ENCODE results near the gene RAB6B.

Gene RAB6B

GRCh38 chr3:133859381-133860234 is 36.1 kb downstream of the RAB6B start:
- FAIRE-seq (no peak), DNase-seq (ENCODE audit: low spot score) (no peak)

GRCh38 chr3:133857767-133858166 is 37.9 kb downstream of the RAB6B start:
- DNase-seq (ENCODE audit: low spot score) (no peak), FAIRE-seq (no peak)

GRCh38 chr3:133856316-133856715 is 39.4 kb downstream of the RAB6B start:
- FAIRE-seq (no peak), DNase-seq (ENCODE audit: low spot score) (no peak)

- DNase-seq (ENCODE audit: low spot score) (no peak), FAIRE-seq (no peak)
Measured at GRCh38 chr3:133855772-133856171, 39.9 kb downstream of the RAB6B start.

- DNase-seq (ENCODE audit: low spot score), result no peak
- FAIRE-seq, result no peak
Measured at GRCh38 chr3:133855002-133855370, 40.7 kb downstream of the RAB6B start.

GRCh38 chr3:133854264-133855001 is 41.2 kb downstream of the RAB6B start:
- DNase-seq (ENCODE audit: low spot score), result no peak
- FAIRE-seq, result no peak

- DNase-seq (ENCODE audit: low spot score) (no peak), FAIRE-seq (no peak)
Measured at GRCh38 chr3:133853925-133854227, 41.8 kb downstream of the RAB6B start.

GRCh38 chr3:133853063-133853924 is 42.4 kb downstream of the RAB6B start:
- FAIRE-seq, result no peak
- DNase-seq (ENCODE audit: low spot score), result no peak

- no peak for FAIRE-seq
Measured at GRCh38 chr3:133851931-133852330, 43.8 kb downstream of the RAB6B start.

GRCh38 chr3:133851266-133851906 is 44.3 kb downstream of the RAB6B start:
- no peak for FAIRE-seq
- DNase-seq (ENCODE audit: low spot score), result no peak

More at GRCh38 chr3:133851931-133852330, 43.8 kb downstream of the RAB6B start:
- no peak for DNase-seq (ENCODE audit: low spot score)

- DNase-seq (ENCODE audit: low spot score) (no peak), FAIRE-seq (no peak)
Measured at GRCh38 chr3:133850034-133850433, 45.6 kb downstream of the RAB6B start.

GRCh38 chr3:133849346-133849745 is 46.3 kb downstream of the RAB6B start:
- FAIRE-seq, result no peak
- DNase-seq (ENCODE audit: low spot score), result no peak

GRCh38 chr3:133845127-133845526 is 50.6 kb downstream of the RAB6B start:
- DNase-seq (ENCODE audit: low spot score), result no peak
- no peak for FAIRE-seq

- FAIRE-seq, result no peak
Measured at GRCh38 chr3:133843634-133844033, 52.0 kb downstream of the RAB6B start.

GRCh38 chr3:133842158-133842557 is 53.5 kb downstream of the RAB6B start:
- FAIRE-seq (no peak), DNase-seq (ENCODE audit: low spot score) (no peak)

More at GRCh38 chr3:133843634-133844033, 52.0 kb downstream of the RAB6B start:
- DNase-seq (ENCODE audit: low spot score), result peak; percentile 35

GRCh38 chr3:133841196-133841595 is 54.5 kb downstream of the RAB6B start:
- DNase-seq (ENCODE audit: low spot score) (no peak), FAIRE-seq (no peak)

GRCh38 chr3:133840767-133841166 is 54.9 kb downstream of the RAB6B start:
- no peak for FAIRE-seq

GRCh38 chr3:133840055-133840737 is 55.5 kb downstream of the RAB6B start:
- FAIRE-seq (no peak), DNase-seq (ENCODE audit: low spot score) (no peak)

More at GRCh38 chr3:133840767-133841166, 54.9 kb downstream of the RAB6B start:
- DNase-seq (ENCODE audit: low spot score), result no peak

GRCh38 chr3:133838916-133839800 is 56.5 kb downstream of the RAB6B start:
- no peak for DNase-seq (ENCODE audit: low spot score)
- no peak for FAIRE-seq

Data from RCC 7860 (cell line).